Small intestine (tissue), 7 donors: ENCODE measurements around the gene C9orf78. TPM values are rescaled to one million over a fixed set of nuclear protein-coding genes. Genes with fewer than 3 reads are reported as not detected.

ENCODE experiments used
- DNase-seq, 2 donors: peaks; one replicate each; pipeline versions ENCODE4 v3.0.0 to v3.0.0-alpha.2; 2013
- FAIRE-seq: peaks from 2 replicates; lab custom pipeline; 2012; peaks lifted over from hg19 to GRCh38; lab: Jason Lieb, UNC
- H3K27ac ChIP-seq, 3 donors: one replicate each; pipeline ENCODE4 v1.5.1; 2013; ENCODE audit warnings: low read length in 2 of 3, mild to moderate bottlenecking in 2 of 3, control low read depth in 1 of 3, inconsistent platforms in 1 of 3, low read depth in 1 of 3, moderate library complexity in 1 of 3
- H3K27me3 ChIP-seq, 3 donors: one replicate each; pipeline ENCODE4 v1.6.1; 2013; ENCODE audit warnings: low read length in 3 of 3, inconsistent platforms in 1 of 3; ENCODE audit not compliant: control insufficient read depth in 3 of 3, insufficient read depth in 3 of 3
- H3K36me3 ChIP-seq, 3 donors: one replicate each; pipeline ENCODE4 v1.6.1; 2013; ENCODE audit warnings: low read length in 3 of 3, inconsistent platforms in 1 of 3, low read depth in 1 of 3, mild to moderate bottlenecking in 1 of 3, moderate library complexity in 1 of 3; ENCODE audit not compliant: control insufficient read depth in 3 of 3, insufficient read depth in 2 of 3
- H3K4me1 ChIP-seq, 3 donors: one replicate each; pipeline ENCODE4 v1.6.1; 2013; ENCODE audit warnings: low read length in 2 of 3, inconsistent platforms in 1 of 3, low read depth in 1 of 3, mild to moderate bottlenecking in 1 of 3, moderate library complexity in 1 of 3; ENCODE audit not compliant: control insufficient read depth in 3 of 3, insufficient read depth in 2 of 3
- H3K4me3 ChIP-seq, 3 donors: one replicate each; pipeline ENCODE4 v1.5.1; 2013; ENCODE audit warnings: low read length in 3 of 3, control low read depth in 1 of 3, inconsistent platforms in 1 of 3, low read depth in 1 of 3, mild to moderate bottlenecking in 1 of 3, moderate library complexity in 1 of 3
- H3K9me3 ChIP-seq, 2 donors: one replicate each; pipeline ENCODE4 v1.6.1; 2013; ENCODE audit warnings: low read depth in 1 of 2, low read length in 1 of 2; ENCODE audit not compliant: control insufficient read depth in 2 of 2, insufficient read depth in 1 of 2
- WGBS, 3 donors: extraction: QIAGEN DNeasy Blood & Tissue Kit; methylation state at CpG; one replicate each; pipeline ENCODE4 v1.1.7; 2013; 5-methylcytosine and 5-hydroxymethylcytosine counted together
- polyA plus RNA-seq, 4 donors: library from polyadenylated mRNA; stranded (reverse) in 3 of 4; unstranded in 1 of 4; fragments of 200-250 nt in 3 of 4; fragments of 120-200 nt in 1 of 4; gene quantifications; one replicate each; pipeline versions ENCODE4 v1.2.1 to v1.2.3, GENCODE V29; 2013
- donor health status: healthy with polysubstance abuse.
- donor health status: control.
- donor health status: control.
- donor health status: Bipolar disorder and iron deficiency.
- donor health status: healthy.

Gene C9orf78
- polyA plus RNA-seq, 4 donors: 50.6 to 62.6 (median 59.4) TPM

DNA sequence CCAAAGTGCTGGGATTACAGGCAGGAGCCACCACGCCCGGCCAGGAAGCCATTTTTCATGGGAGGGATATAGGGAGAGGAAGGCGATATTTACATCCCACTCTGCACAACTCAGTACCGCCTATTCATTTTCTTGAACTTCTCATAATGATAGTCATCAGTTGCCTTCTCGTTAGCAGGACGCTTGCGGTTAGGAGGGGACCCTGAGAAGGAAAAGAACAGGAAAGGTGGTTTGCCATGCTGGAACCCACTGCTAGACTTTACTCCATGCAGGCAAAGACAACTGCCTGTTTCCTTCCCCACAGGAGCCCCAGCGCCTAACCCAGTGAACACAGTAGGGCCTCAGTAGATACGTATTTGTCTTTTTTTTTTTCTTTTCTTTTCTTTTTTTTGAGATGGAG lies 7.0 kb downstream of the C9orf78 start:
- Histone ChIP-seq H3K27ac (no peak overlapping the region), H3K4me3 (no peak overlapping the region), H3K27me3 (no peaks in the 10 kb centered on the region), H3K4me1 (peaks cover 0 to 1% (median 1%) of the 10 kb centered on the region in 3 donors), H3K36me3 (peaks cover 12 to 47% (median 17%) of the 10 kb centered on the region in 3 donors), H3K9me3 (no peaks in the 10 kb centered on the region)
- no peak for FAIRE-seq
- 87 to 96% (median 91%) methylated on average over 9 of the region's 9 CpGs for WGBS, 3 donors
- DNase-seq: no peak

DNA sequence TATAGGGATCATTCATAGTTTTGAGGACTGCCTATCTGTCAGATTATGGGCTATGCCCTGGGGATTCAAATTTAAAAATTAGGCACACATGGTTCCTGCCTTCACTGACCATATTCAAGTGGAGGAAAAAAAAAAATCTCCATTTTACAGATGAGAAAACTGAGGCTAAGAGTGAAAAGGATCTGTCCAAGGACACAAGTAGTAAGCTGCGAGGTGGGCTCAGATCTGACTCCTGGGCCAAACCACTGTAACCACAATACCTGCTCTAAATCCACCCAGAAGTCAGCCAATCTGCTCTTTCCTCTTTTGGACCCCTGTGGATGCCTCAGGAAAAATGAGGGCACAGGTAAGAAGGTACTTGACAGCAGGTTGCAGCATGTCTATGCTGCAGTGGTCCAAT lies 8.3 kb downstream of the C9orf78 start:
- Histone ChIP-seq H3K4me3 (no peak overlapping the region), H3K4me1 (peaks cover 0 to 8% (median 5%) of the 10 kb centered on the region in 3 donors), H3K27ac (no peak overlapping the region), H3K9me3 (no peaks in the 10 kb centered on the region), H3K36me3 (peaks cover 12 to 50% (median 17%) of the 10 kb centered on the region in 3 donors), H3K27me3 (no peaks in the 10 kb centered on the region)
- WGBS, 3 donors: 81 to 91% (median 90%) methylated on average over 1 of the region's 1 CpG
- FAIRE-seq: no peak
- no peak for DNase-seq

- no peaks in the 10 kb centered on the region for H3K27me3 ChIP-seq
- DNase-seq (no peak), FAIRE-seq (no peak)
- no peak overlapping the region for H3K27ac ChIP-seq
- WGBS, 3 donors: 79 to 89% (median 87%) methylated on average over 6 of the region's 6 CpGs
- peaks cover 12 to 50% (median 16%) of the 10 kb centered on the region in 3 donors for H3K36me3 ChIP-seq
- H3K4me1 ChIP-seq: peaks cover 0 to 8% (median 5%) of the 10 kb centered on the region in 3 donors
- H3K9me3 ChIP-seq: no peaks in the 10 kb centered on the region
- H3K4me3 ChIP-seq: no peak overlapping the region
Observed at GRCh38 chr9:129826344-129826743, 8.7 kb downstream of the C9orf78 start.

DNA sequence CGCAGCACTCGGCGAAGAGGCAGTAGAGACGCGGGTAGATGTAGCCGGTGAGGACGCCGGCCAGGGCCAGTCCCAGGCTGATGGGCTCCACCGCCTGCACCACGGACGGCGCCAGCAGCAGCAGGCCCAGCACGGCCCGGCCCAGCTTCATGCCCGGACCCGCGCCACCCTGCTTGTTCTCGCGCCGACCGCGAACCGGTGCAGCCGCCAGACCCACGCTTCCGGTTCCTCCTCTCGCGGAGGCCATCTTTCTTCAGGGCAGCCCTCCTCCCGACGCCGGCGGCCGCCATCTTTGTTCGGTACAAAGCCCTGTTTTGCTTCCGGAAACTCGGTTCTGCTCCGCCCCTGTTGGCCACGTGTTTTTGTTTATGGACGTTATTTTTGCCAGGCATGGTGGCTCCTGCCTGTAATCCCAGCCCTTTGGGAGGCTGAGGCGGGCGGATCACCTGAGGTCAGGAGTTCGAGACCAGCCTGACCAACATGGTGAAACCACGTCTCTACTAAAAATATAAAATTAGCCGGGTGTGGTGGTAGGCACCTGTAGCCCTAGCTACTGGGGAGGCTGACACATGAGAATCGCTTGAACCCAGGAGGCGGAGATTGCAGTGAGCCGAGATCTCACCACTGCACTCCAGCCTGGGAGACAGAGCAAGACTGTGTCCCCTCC lies 11.0 kb downstream of the C9orf78 start, which contains the start of gene TOR1A:
TSS of gene TOR1A (minus strand) at position 202 of the 667 bp plus-strand sequence. CDS start at position 151, 51 bp downstream.
- FAIRE-seq (no peak), DNase-seq (peak; percentile 94 to 96)
- Histone ChIP-seq H3K4me3 (peak within 1 kb of the TSS; percentile 65 to 93 (median 83)), H3K36me3 (peaks cover 10 to 50% (median 13%) of the 10 kb centered on the region in 3 donors), H3K27ac (peak within 1 kb of the TSS; percentile 28 to 63 (median 48)), H3K9me3 (no peaks in the 10 kb centered on the region), H3K27me3 (no peaks in the 10 kb centered on the region), H3K4me1 (peaks cover 0 to 8% (median 5%) of the 10 kb centered on the region in 3 donors)
- WGBS, 3 donors: 1 to 4% (median 3%) methylated on average over 29 to 47 of the region's 47 CpGs

GRCh38 chr9:129823542-129823934 lies 11.5 kb downstream of the C9orf78 start:
- WGBS, 3 donors: 1 to 2% (median 1%) methylated on average over 12 to 15 of the region's 15 CpGs
- no peaks in the 10 kb centered on the region for H3K9me3 ChIP-seq
- DNase-seq: no peak
- peak overlapping the region in 2 of 3 donors; percentile 28 to 63 for H3K27ac ChIP-seq
- peaks cover 0 to 8% (median 5%) of the 10 kb centered on the region in 3 donors for H3K4me1 ChIP-seq
- no peak for FAIRE-seq
- peak overlapping the region; percentile 65 to 93 (median 83) for H3K4me3 ChIP-seq
- H3K27me3 ChIP-seq: no peaks in the 10 kb centered on the region
- H3K36me3 ChIP-seq: peaks cover 10 to 50% (median 11%) of the 10 kb centered on the region in 3 donors

GRCh38 chr9:129822898-129823541 lies 12.1 kb downstream of the C9orf78 start:
- Histone ChIP-seq H3K4me3 (peak overlapping the region; percentile 65 to 93 (median 83)), H3K9me3 (no peaks in the 10 kb centered on the region), H3K27me3 (no peaks in the 10 kb centered on the region), H3K4me1 (peaks cover 0 to 8% (median 5%) of the 10 kb centered on the region in 3 donors), H3K27ac (peak overlapping the region in 1 of 3 donors; percentile 32), H3K36me3 (peaks cover 11 to 51% (median 13%) of the 10 kb centered on the region in 3 donors)
- FAIRE-seq (no peak), DNase-seq (peak; percentile 15 to 33)
- WGBS, 3 donors: 18 to 19% (median 19%) methylated on average over 24 to 26 of the region's 26 CpGs

- FAIRE-seq (no peak), DNase-seq (peak in 1 of 2 donors; percentile 13)
- Histone ChIP-seq H3K27ac (no peak overlapping the region), H3K27me3 (no peaks in the 10 kb centered on the region), H3K4me3 (no peak overlapping the region), H3K36me3 (peaks cover 8 to 83% (median 21%) of the 10 kb centered on the region in 3 donors), H3K9me3 (no peaks in the 10 kb centered on the region), H3K4me1 (peaks cover 0 to 8% (median 3%) of the 10 kb centered on the region in 3 donors)
- WGBS, 3 donors: 82 to 88% (median 87%) methylated on average over 14 of the region's 14 CpGs
Observed at GRCh38 chr9:129816501-129817435, 18.3 kb downstream of the C9orf78 start.
